ENCODE measurements around the gene NPB.

DNA sequence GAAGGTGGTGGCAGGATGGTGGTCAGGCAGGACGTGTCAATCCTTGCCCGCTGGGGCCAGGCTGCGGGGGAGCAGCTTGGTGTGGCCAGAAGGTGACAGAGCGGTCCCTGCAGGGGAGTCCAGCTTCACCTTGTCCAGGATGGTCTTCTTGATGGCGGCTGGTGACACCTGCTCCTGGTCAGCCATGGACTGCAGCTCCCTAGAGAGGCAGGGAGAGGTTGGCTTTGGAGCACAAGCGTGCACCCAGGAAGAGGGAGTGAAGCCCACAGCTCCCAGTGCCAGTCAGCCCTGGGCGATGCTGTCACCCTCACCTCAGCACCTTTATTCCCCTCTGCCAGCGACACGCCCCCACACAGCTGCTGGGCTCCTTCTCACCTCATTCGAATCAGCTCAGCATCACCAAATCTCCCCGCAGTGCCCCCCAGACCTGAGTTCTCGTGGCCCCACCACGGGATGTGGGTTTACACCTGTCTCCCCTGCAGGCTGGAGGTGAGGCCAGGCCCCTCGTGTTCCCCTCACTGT is 31.2 kb downstream of the NPB start:
- TF ChIP-seq, protein P1, sequence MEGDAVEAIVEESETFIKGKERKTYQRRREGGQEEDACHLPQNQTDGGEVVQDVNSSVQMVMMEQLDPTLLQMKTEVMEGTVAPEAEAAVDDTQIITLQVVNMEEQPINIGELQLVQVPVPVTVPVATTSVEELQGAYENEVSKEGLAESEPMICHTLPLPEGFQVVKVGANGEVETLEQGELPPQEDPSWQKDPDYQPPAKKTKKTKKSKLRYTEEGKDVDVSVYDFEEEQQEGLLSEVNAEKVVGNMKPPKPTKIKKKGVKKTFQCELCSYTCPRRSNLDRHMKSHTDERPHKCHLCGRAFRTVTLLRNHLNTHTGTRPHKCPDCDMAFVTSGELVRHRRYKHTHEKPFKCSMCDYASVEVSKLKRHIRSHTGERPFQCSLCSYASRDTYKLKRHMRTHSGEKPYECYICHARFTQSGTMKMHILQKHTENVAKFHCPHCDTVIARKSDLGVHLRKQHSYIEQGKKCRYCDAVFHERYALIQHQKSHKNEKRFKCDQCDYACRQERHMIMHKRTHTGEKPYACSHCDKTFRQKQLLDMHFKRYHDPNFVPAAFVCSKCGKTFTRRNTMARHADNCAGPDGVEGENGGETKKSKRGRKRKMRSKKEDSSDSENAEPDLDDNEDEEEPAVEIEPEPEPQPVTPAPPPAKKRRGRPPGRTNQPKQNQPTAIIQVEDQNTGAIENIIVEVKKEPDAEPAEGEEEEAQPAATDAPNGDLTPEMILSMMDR (IDR thresholded peaks at IDR 0.05), result no peak
- no peak for TF ChIP-seq POLR2A (IDR thresholded peaks at IDR 0.05)
- no peak for TF ChIP-seq POLR2AphosphoS5 (IDR thresholded peaks at IDR 0.05)
- TF ChIP-seq EP300 (IDR thresholded peaks at IDR 0.05), result no peak
